Right lobe of liver (tissue), 6 donors: ENCODE data around the gene TCF4. TPM values are rescaled to one million over a fixed set of nuclear protein-coding genes. Genes with fewer than 3 reads are reported as not detected.

Experiments used
- ATAC-seq, 4 donors: fragments of 200-7000 bp; cut with Tn5 transposase; one replicate each; pipeline ENCODE4 v1.9.1; 2020; ENCODE audit warnings: mild to moderate bottlenecking in 4 of 4, moderate library complexity in 4 of 4
- DNase-seq, 3 donors: peaks; one replicate each; pipeline ENCODE4 v3.0.0-alpha.2; 2020
- H3K27ac ChIP-seq, 3 donors: fragments of 200-600 bp; one replicate each; pipeline ENCODE4 v1.8.0; 2022
- H3K27me3 ChIP-seq, 2 donors: fragments of 200-600 bp; one replicate each; pipeline ENCODE4 v1.8.0; 2022
- H3K36me3 ChIP-seq, 4 donors: fragments of 200-600 bp; sonication (generic) in 1 of 4; one replicate each; pipeline versions ENCODE4 v1.5.1 to v1.8.0; 2017 to 2022; ENCODE audit warnings: control low read depth in 1 of 4
- H3K4me1 ChIP-seq, 4 donors: fragments of 200-600 bp; sonication (generic) in 1 of 4; one replicate each; pipeline versions ENCODE4 v1.5.1 to v1.8.0; 2017 to 2022; ENCODE audit warnings: control low read depth in 1 of 4
- H3K4me3 ChIP-seq, 3 donors: fragments of 200-600 bp; one replicate each; pipeline ENCODE4 v1.8.0; 2022
- H3K9me3 ChIP-seq, 4 donors: fragments of 200-600 bp; sonication (generic) in 1 of 4; one replicate each; pipeline versions ENCODE4 v1.5.1 to v1.8.0; 2017 to 2022; ENCODE audit warnings: control low read depth in 1 of 4
- CTCF ChIP-seq, 4 donors: fragments of 200-600 bp in 3 of 4; fragments of 450-650 bp in 1 of 4; IDR thresholded peaks; one replicate each; pipeline versions ENCODE4 v1.5.1 to v1.8.0; 2016 to 2022; ENCODE audit warnings: antibody characterized with exemption in 4 of 4, mild to moderate bottlenecking in 2 of 4
- POLR2A ChIP-seq: fragments of 450-650 bp; IDR thresholded peaks from one replicate; pipeline ENCODE4 v1.6.1; 2017; ENCODE audit warnings: antibody characterized with exemption, mild to moderate bottlenecking
- WGBS: methylation state at CpG from one replicate; pipeline ENCODE4 v1.1.6; 2018; ENCODE audit warnings: low coverage, low lambda C conversion rate; ENCODE audit not compliant: insufficient coverage; ENCODE audit errors: missing lambda C conversion rate; 5-methylcytosine and 5-hydroxymethylcytosine counted together
- intact Hi-C, 2 donors: fragments of 100-400 bp; cut with DNase I; formaldehyde crosslinking; loops; one replicate each; pipeline versions ENCODE4 v1.11.2 to v1.14.1; 2022
- total RNA-seq, 6 experiments: library from RNA; depleted of rRNA in 2 of 6; stranded (reverse); fragments of >200 nt in 2 of 6; fragmentation: NEBNext Ultra II Directional in 3 of 6; extraction: Animal tissue kit (Norgen Biotek cat#: 25700) in 3 of 6; gene quantifications; one replicate each; pipeline versions ENCODE4 v1.1.0 to v1.2.4, GENCODE V29; 2016 to 2023
- donor health status: DM: no; HTN: yes; CAD: no.
- donor health status: DM: no; HTN: no; CAD: no.
- donor health status: DM: no; HTN: no; CAD: no.
- donor health status: DM: no; HTN: yes; CAD: no.
- donor health status: DM: no; HTN: yes; CAD: no.

TCF4 gene
- total RNA-seq, 6 experiments from 2014 or later = 8.1 to 19.5 (median 10.4) TPM

- Histone ChIP-seq H3K27me3 (no peaks in the 10 kb centered on the region), H3K36me3 (no peaks in the 10 kb centered on the region), H3K27ac (no peak overlapping the region), H3K4me1 (peaks cover 0 to 3% (median 0%) of the 10 kb centered on the region in 4 donors), H3K9me3 (no peaks in the 10 kb centered on the region), H3K4me3 (no peak overlapping the region)
- WGBS = 39% methylated on average over 5 of the region's 5 CpGs
- intact Hi-C loops = no loop called here
- ATAC-seq = peak in 2 of 4 donors; percentile 28 to 34
- no peak for DNase-seq
- TF ChIP-seq POLR2A = no peak
- TF ChIP-seq CTCF (IDR thresholded peaks at IDR 0.05) = no peak
Observed at GRCh38 chr18:55265130-55265675, 322.8 kb downstream of the TCF4 start.

DNA sequence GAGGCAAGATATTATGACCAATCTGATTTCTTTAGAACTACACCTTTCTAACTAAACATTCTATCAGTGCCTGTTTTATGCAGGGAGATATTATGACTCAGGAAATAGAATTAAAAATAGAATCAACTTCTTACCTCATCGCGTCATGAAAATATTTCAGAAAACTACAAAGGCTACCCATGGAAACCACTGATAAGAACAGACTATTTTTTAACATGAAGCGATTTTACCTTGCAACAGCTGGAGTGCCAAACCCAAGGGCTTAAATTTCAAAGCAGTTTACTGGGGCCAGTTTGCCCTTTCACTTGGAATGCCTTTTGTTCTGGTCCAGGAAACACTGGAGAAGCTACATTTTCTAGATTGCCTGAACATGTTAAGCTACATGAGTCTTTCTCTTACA is 323.9 kb downstream of the TCF4 start:
- no peaks in the 10 kb centered on the region for H3K36me3 ChIP-seq
- no peaks in the 10 kb centered on the region for H3K9me3 ChIP-seq
- H3K27me3 ChIP-seq = no peaks in the 10 kb centered on the region
- ATAC-seq (no peak), DNase-seq (no peak)
- intact Hi-C loops = no loop called here
- peaks cover 0 to 3% (median 0%) of the 10 kb centered on the region in 4 donors for H3K4me1 ChIP-seq
- no peak overlapping the region for H3K4me3 ChIP-seq
- H3K27ac ChIP-seq = no peak overlapping the region
- WGBS = 61% methylated on average over 3 of the region's 3 CpGs
- TF ChIP-seq CTCF (IDR thresholded peaks at IDR 0.05) (no peak), POLR2A (no peak)

GRCh38 chr18:55262021-55262560 is 325.9 kb downstream of the TCF4 start:
- intact Hi-C loops = no loop called here
- Histone ChIP-seq H3K4me1 (no peaks in the 10 kb centered on the region), H3K9me3 (no peaks in the 10 kb centered on the region), H3K27me3 (no peaks in the 10 kb centered on the region), H3K36me3 (no peaks in the 10 kb centered on the region), H3K4me3 (no peak overlapping the region), H3K27ac (no peak overlapping the region)
- TF ChIP-seq POLR2A (no peak), CTCF (IDR thresholded peaks at IDR 0.05) (no peak)
- no peak for DNase-seq
- no peak for ATAC-seq
- WGBS = 42% methylated on average over 1 of the region's 1 CpG

DNA sequence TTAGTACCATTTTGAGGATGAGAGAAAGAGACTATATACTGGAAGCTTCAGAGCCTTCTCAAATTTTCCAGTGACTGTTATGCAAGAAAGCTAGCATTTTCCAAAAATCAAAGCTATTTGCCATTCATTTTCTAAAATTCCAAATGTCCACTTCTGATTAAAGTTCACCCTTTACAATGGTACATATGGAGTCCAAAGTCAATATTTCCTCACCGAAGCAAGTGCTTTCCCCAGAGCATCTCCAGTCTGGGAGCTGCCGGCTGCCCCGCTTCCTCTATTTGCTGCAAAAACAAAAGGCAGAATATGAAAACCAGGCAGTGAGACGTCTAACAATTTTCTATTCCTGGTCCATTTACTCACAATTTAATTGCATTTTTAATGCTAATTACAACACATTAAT is 326.7 kb downstream of the TCF4 start:
- Histone ChIP-seq H3K27ac (no peak overlapping the region), H3K36me3 (no peaks in the 10 kb centered on the region), H3K27me3 (no peaks in the 10 kb centered on the region), H3K4me3 (no peak overlapping the region), H3K4me1 (no peaks in the 10 kb centered on the region), H3K9me3 (no peaks in the 10 kb centered on the region)
- intact Hi-C loops = no loop called here
- DNase-seq = no peak
- 60% methylated on average over 4 of the region's 4 CpGs for WGBS
- peak in 1 of 4 donors; percentile 28 for ATAC-seq
- TF ChIP-seq CTCF (IDR thresholded peaks at IDR 0.05) = no peak
- no peak for TF ChIP-seq POLR2A
